Skeletal muscle tissue (tissue), 4 donors: Measurements from ENCODE around the gene TGFBR3. TPM values are rescaled to one million over a fixed set of nuclear protein-coding genes. Genes with fewer than 3 reads are reported as not detected.

Experiments used
- H3K27ac ChIP-seq: one replicate; pipeline ENCODE4 v1.7.0; 2013; ENCODE audit warnings: mild to moderate bottlenecking, low read depth, low read length, inconsistent platforms
- H3K27me3 ChIP-seq, 3 donors: one replicate each; pipeline ENCODE4 v1.7.0; 2013; ENCODE audit warnings: low read length in 3 of 3; ENCODE audit not compliant: control insufficient read depth in 3 of 3, insufficient read depth in 3 of 3
- H3K36me3 ChIP-seq, 3 donors: one replicate each; pipeline ENCODE4 v1.7.0; 2013; ENCODE audit warnings: low read length in 3 of 3; ENCODE audit not compliant: control insufficient read depth in 3 of 3, insufficient read depth in 3 of 3
- H3K4me1 ChIP-seq, 3 donors: one replicate each; pipeline ENCODE4 v1.7.0; 2013; ENCODE audit warnings: low read length in 3 of 3, mild to moderate bottlenecking in 3 of 3; ENCODE audit not compliant: control insufficient read depth in 3 of 3, insufficient read depth in 3 of 3
- H3K4me3 ChIP-seq, 3 donors: one replicate each; pipeline ENCODE4 v1.7.0; 2013; ENCODE audit warnings: low read length in 3 of 3
- H3K9ac ChIP-seq, 3 donors: one replicate each; pipeline ENCODE4 v1.7.0; 2013; ENCODE audit warnings: low read length in 3 of 3, mild to moderate bottlenecking in 3 of 3, moderate library complexity in 2 of 3, low read depth in 1 of 3
- H3K9me3 ChIP-seq, 3 donors: one replicate each; pipeline ENCODE4 v1.7.0; 2013; ENCODE audit warnings: low read length in 3 of 3; ENCODE audit not compliant: control insufficient read depth in 3 of 3
- total RNA-seq: library from RNA; depleted of rRNA; stranded (reverse); fragments of >200 nt; gene quantifications from one replicate; pipeline ENCODE4 v1.2.3, GENCODE V29; 2014
- donor health status: Osteomylitis.

The TGFBR3 gene
- total RNA-seq, 1 donor from 2014 or later, result 54.3 TPM

DNA sequence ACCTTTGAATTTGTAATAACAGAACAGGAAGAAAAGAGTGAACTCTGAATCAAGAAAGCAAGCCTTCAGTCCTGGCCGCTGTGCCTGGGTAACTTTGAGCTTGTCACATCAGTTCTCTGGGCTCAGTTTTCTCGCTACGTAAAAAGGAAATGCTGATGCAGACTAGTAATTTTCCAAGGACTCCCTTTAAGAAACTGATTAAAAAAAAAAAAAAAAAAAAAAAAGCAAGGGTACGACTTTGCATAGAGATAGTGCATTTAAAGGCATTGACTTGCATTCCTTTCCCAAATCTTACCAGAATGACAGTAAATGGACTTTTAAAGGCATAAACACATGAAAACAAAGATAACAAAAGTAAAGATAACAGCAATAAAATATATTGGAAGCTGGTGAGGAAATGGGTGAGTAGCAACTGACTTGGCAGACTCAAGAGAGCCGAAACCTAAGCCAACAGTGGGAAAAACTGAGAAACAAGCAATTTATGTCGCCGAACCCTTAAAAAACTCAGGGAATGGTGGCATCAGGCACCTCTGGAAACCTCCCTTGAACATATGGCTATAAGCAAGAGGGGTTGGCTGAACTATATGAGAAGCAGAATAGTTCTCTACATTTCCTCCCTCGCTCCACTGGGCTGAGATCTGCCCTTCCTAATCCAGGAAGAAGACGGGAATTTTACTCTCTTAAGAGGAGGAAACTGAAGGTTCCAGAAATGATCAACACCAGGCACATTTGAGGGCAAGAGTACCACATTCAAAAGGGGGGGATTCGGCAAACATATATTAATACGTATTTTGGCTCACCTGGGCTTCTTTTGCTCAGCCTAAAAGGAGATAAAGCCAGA is 196.1 kb downstream of the TGFBR3 start:
- no peak overlapping the region for H3K27ac ChIP-seq
- H3K36me3 ChIP-seq, result peaks cover 0 to 8% (median 0%) of the 10 kb centered on the region in 3 donors
- no peak overlapping the region for H3K9ac ChIP-seq
- H3K9me3 ChIP-seq, result no peaks in the 10 kb centered on the region
- no peaks in the 10 kb centered on the region for H3K27me3 ChIP-seq
- peaks cover 24 to 27% (median 27%) of the 10 kb centered on the region in 3 donors for H3K4me1 ChIP-seq
- no peak overlapping the region for H3K4me3 ChIP-seq

DNA sequence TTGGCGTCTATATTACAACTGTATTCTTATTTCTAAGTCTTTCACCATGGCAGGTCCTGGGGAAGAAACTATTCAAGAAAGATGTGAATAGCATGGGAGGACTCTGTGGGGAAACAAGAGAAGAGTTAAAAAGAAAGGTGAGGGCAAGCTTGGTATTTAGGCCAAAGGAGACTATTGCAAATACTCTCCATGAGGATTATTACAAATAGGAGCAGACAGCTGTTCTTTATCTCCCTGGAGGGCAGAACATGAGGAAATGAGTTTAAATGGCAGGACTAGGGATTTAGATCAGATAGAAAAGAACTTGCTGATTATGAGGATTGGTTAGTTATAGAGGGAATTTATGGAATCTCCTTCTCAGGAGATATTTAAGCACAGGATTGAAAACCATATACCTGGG is 198.5 kb downstream of the TGFBR3 start:
- Histone ChIP-seq H3K4me3 (no peak overlapping the region), H3K4me1 (peaks cover 18 to 29% (median 21%) of the 10 kb centered on the region in 3 donors), H3K27me3 (no peaks in the 10 kb centered on the region), H3K9me3 (no peaks in the 10 kb centered on the region), H3K27ac (no peak overlapping the region), H3K9ac (no peak overlapping the region), H3K36me3 (peaks cover 4 to 8% (median 7%) of the 10 kb centered on the region in 3 donors)

DNA sequence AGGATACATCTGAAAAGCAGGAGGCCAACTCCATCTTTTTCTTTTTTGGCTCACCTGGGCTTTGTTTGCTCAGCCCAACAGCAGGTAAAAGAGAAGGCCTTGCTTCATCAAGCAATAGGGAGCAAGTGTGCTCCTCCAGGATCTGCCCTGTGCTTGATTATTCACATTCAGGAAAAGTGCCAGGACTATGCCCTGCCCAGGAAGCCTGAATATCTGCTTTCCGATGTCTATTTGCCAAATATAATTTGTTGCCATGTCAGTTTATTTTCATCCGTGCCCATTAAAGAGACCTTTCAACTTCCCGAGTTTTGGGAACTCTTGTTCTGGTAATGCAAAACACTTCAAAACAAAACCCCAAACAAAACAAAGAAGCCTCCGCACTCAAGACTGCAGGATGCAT is 200.0 kb downstream of the TGFBR3 start:
- Histone ChIP-seq H3K27ac (no peak overlapping the region), H3K36me3 (peaks cover 4 to 9% (median 7%) of the 10 kb centered on the region in 3 donors), H3K4me3 (no peak overlapping the region), H3K9ac (no peak overlapping the region), H3K9me3 (no peaks in the 10 kb centered on the region), H3K27me3 (no peaks in the 10 kb centered on the region), H3K4me1 (peaks cover 18 to 29% (median 21%) of the 10 kb centered on the region in 3 donors)

DNA sequence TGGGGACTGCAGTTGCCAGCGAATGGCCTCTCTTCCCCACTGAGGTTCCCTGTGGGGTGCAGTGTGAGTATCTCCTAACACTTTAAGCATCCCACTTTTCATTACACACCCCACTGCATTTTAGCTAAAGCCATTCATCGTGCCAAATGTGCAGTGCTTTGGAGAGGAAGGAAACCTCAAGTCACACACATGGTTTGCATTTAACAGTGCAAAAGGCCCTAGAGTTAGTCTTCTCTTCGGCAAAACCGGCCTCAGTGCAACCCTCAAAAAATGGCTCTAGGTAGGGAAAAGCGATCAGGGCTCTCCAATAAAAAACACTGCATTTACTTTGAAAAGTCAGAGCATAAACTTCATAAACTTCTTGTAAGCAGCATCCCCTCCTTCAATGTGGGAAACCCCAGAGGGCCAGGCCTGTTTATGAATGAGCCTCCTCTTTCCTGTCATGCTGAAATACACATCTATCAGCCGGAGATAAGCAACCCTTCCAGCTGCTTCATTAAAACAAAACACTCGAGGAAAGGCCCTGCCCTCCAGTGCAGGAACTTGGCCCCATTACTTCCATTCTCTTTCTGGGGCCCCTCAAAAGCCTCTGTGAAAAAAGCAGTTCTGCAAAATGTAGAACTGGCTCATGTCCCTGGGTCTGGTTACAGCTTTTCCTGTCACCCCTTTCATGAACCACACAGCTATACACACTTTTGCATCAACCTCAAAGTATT is 201.3 kb downstream of the TGFBR3 start:
- Histone ChIP-seq H3K27ac (no peak overlapping the region), H3K36me3 (peaks cover 4 to 9% (median 7%) of the 10 kb centered on the region in 3 donors)

DNA sequence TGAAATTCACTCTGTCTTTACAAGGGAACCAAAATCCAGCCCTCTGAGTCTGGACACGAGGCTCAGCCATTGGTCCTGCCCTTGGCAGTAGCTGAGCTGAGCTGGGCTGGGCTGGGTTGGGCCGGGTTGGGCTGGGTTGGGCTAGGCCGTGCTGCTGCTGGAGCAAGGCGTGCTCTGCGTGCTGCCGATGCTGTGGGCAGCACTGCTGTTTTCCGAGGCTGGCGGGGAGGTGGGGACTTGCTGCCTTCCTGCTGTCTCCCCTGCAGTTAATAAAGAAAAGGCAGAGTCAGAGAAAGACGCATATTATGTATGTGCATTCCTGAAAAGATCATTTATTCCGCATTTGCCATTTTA is 202.4 kb downstream of the TGFBR3 start:
- Histone ChIP-seq H3K4me3 (no peak overlapping the region), H3K36me3 (peaks cover 4 to 9% (median 7%) of the 10 kb centered on the region in 3 donors), H3K4me1 (peaks cover 18 to 25% (median 21%) of the 10 kb centered on the region in 3 donors), H3K9me3 (no peaks in the 10 kb centered on the region), H3K27me3 (no peaks in the 10 kb centered on the region), H3K27ac (no peak overlapping the region), H3K9ac (no peak overlapping the region)

More for the DNA sequence above, 201.3 kb downstream of the TGFBR3 start:
- H3K4me3 ChIP-seq, result no peak overlapping the region
- H3K4me1 ChIP-seq, result peaks cover 18 to 25% (median 21%) of the 10 kb centered on the region in 3 donors
- H3K27me3 ChIP-seq, result no peaks in the 10 kb centered on the region
- H3K9ac ChIP-seq, result no peak overlapping the region
- no peaks in the 10 kb centered on the region for H3K9me3 ChIP-seq

DNA sequence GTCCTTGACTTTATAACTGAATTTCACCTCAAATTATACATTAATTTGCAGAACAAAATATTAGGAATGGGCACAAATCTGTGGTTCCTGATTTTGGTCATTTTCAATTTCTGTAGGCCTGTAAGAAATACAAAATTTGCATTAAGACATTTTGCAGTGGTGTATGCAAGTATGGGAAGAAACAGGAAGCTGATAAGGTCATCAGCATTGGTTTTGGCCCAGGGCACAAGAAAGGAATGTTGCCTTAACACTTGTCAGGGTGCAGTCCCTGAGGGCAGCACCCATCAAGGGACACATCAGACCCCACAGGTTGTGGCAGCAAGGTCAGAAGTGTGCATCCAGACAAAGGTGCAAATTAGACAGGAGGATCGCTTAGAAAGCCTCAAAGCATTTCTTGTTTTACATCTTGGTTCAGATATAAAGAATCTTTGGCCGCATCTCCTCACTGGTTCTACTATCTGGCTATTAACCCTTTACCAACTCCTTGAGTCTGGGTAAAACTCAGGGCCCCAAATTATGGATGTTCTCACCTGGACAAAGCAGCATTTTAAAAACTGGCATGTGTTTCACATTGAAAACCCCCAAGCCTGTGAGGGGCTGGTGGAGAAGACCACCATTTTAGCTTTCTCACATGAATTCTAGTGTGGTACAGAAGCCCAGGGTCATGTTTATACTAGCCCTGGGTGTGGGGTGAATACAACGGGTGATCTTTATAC is 202.9 kb downstream of the TGFBR3 start:
- Histone ChIP-seq H3K9me3 (no peaks in the 10 kb centered on the region), H3K27me3 (no peaks in the 10 kb centered on the region), H3K4me1 (peaks cover 15 to 25% (median 21%) of the 10 kb centered on the region in 3 donors), H3K36me3 (peaks cover 4 to 9% (median 7%) of the 10 kb centered on the region in 3 donors), H3K9ac (no peak overlapping the region), H3K4me3 (no peak overlapping the region), H3K27ac (no peak overlapping the region)

DNA sequence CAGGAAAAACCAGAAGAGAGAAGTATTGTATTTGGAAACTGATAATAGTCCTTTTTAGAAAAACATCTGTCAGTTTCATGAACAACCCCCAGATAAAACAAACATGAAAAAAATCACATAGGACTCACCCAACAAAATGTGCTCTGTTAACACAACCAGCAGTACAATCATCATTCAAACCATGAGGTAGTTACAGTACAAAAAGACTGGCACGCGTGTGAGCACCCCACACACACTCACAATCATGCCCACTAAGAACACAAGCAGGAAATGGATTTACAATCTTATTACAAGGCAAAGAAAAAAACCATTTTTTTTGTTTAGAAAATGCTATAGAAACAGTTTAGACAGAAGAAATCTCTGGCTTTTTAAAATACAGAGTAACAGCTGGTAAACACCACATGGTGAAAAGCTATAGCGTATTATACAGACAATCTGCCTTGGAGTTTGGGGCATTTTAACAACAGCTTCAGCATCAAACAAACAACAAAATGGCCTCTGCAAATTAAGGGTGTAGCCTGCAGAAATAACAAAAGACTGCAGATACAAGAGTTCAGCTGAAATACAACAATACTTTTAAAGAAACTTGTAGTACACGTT is 205.3 kb downstream of the TGFBR3 start:
- no peak overlapping the region for H3K27ac ChIP-seq
- no peaks in the 10 kb centered on the region for H3K9me3 ChIP-seq
- H3K9ac ChIP-seq, result no peak overlapping the region
- H3K36me3 ChIP-seq, result peaks cover 4 to 9% (median 7%) of the 10 kb centered on the region in 3 donors
- H3K4me3 ChIP-seq, result no peak overlapping the region
- H3K27me3 ChIP-seq, result no peaks in the 10 kb centered on the region
- peaks cover 4 to 12% (median 12%) of the 10 kb centered on the region in 3 donors for H3K4me1 ChIP-seq

DNA sequence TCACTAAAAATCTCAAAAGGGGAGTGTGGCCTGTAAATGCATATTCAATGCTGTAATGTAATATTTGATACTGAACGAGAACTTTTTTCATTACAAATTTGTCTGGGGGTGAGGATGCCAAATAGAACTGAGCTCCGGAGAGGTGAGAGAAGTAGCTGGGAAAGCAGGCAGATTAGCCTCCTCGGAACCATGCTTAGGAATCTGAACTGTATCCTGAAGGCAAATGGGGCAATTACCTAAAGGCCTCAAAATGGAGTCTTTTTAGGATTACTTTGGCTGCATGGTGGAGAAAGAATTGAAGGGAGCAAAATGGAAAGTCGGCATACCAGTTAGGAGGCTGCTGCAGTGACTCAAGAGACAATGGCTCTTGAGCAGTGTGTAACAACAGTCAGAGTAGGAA is 206.5 kb downstream of the TGFBR3 start:
- H3K27me3 ChIP-seq, result no peaks in the 10 kb centered on the region
- peaks cover 4 to 9% (median 7%) of the 10 kb centered on the region in 3 donors for H3K36me3 ChIP-seq
- no peak overlapping the region for H3K4me3 ChIP-seq
- H3K9ac ChIP-seq, result no peak overlapping the region
- peaks cover 2 to 9% (median 3%) of the 10 kb centered on the region in 3 donors for H3K4me1 ChIP-seq
- H3K27ac ChIP-seq, result no peak overlapping the region
- no peaks in the 10 kb centered on the region for H3K9me3 ChIP-seq

DNA sequence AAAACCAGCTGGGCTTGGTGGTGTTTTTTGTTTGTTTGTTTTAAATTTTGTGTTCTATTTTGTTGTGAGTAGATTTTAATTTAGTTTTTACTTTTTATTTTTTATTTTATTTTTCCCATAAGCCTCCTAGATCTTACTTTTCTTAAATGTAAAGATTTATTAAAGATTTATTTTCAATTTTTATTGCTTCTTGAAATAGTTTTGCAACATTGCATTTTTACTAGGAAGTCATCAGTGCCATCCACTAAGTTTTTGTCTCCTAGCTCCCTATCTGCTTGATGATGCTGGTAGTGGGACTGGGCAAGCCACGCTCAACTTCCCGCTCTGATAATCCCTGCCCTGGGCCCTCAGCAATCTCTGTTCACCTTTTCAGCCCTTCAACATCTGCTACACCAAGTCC is 209.9 kb downstream of the TGFBR3 start:
- no peak overlapping the region for H3K9ac ChIP-seq
- H3K4me1 ChIP-seq, result no peaks in the 10 kb centered on the region
- H3K4me3 ChIP-seq, result no peak overlapping the region
- no peak overlapping the region for H3K27ac ChIP-seq
- no peaks in the 10 kb centered on the region for H3K27me3 ChIP-seq
- H3K9me3 ChIP-seq, result no peaks in the 10 kb centered on the region
- no peaks in the 10 kb centered on the region for H3K36me3 ChIP-seq
